Heart left ventricle (tissue), 16 donors: ENCODE results near the gene TRIM22. TPM values are rescaled to one million over a fixed set of nuclear protein-coding genes. Genes with fewer than 3 reads are reported as not detected.

Experiments used
- ATAC-seq, 4 donors: fragments of 200-7000 bp; cut with Tn5 transposase; one replicate each; pipeline ENCODE4 v1.9.1; 2020 to 2022; ENCODE audit warnings: moderate library complexity in 4 of 4, mild to moderate bottlenecking in 3 of 4, moderate number of reproducible peaks in 1 of 4
- DNase-seq, 5 donors: peaks; one replicate each; pipeline ENCODE4 v3.0.0-alpha.2; 2020
- H3K27ac ChIP-seq, 12 donors: fragments of 200-600 bp; sonication (generic) in 4 of 12; one replicate each; pipeline versions ENCODE4 v1.5.0 to v1.8.0; 2016 to 2022; ENCODE audit warnings: mild to moderate bottlenecking in 2 of 12
- H3K27me3 ChIP-seq, 9 donors: fragments of 200-600 bp; sonication (generic) in 2 of 9; one replicate each; pipeline versions ENCODE4 v1.5.1 to v1.8.0; 2016 to 2022; ENCODE audit warnings: mild to moderate bottlenecking in 3 of 9
- H3K36me3 ChIP-seq, 9 donors: fragments of 200-600 bp; sonication (generic) in 2 of 9; one replicate each; pipeline versions ENCODE4 v1.5.0 to v1.8.0; 2018 to 2022; ENCODE audit warnings: mild to moderate bottlenecking in 2 of 9
- H3K4me1 ChIP-seq, 12 donors: fragments of 200-600 bp; sonication (generic) in 4 of 12; one replicate each; pipeline versions ENCODE4 v1.5.0 to v1.8.0; 2016 to 2022; ENCODE audit warnings: mild to moderate bottlenecking in 3 of 12
- H3K4me3 ChIP-seq, 12 donors: fragments of 200-600 bp; sonication (generic) in 4 of 12; one replicate each; pipeline versions ENCODE4 v1.5.0 to v1.8.0; 2017 to 2022; ENCODE audit warnings: mild to moderate bottlenecking in 9 of 12, moderate library complexity in 4 of 12
- H3K9me3 ChIP-seq, 12 donors: fragments of 200-600 bp; sonication (generic) in 4 of 12; one replicate each; pipeline versions ENCODE4 v1.5.0 to v1.8.0; 2016 to 2022; ENCODE audit warnings: mild to moderate bottlenecking in 1 of 12
- CTCF ChIP-seq, 12 donors: fragments of 200-600 bp; sonication (generic) in 4 of 12; IDR thresholded peaks; one replicate each; pipeline versions ENCODE4 v1.5.0 to v1.8.0; 2018 to 2022; ENCODE audit warnings: antibody characterized with exemption in 12 of 12, mild to moderate bottlenecking in 5 of 12
- POLR2A ChIP-seq, 2 donors: fragments of 450-650 bp; IDR thresholded peaks; one replicate each; pipeline ENCODE4 v1.6.1; 2017; ENCODE audit warnings: antibody characterized with exemption in 2 of 2, mild to moderate bottlenecking in 2 of 2, moderate library complexity in 2 of 2
- WGBS, 4 donors: extraction: QIAGEN DNeasy Blood & Tissue Kit in 2 of 4; methylation state at CpG; one replicate each; pipeline versions ENCODE4 v1.1.5 to v1.1.7; 2013 to 2018; 5-methylcytosine and 5-hydroxymethylcytosine counted together
- intact Hi-C, 10 donors: fragments of 100-400 bp; cut with DNase I; formaldehyde crosslinking; loops; one replicate each; pipeline versions ENCODE4 v1.11.1 to v1.14.2; 2022
- polyA plus RNA-seq, 2 donors: library from polyadenylated mRNA; stranded (reverse); fragments of 200-250 nt; gene quantifications; one replicate each; pipeline ENCODE4 v1.2.3, GENCODE V29; 2013
- total RNA-seq, 9 donors: library from RNA; depleted of rRNA in 2 of 9; stranded (reverse); fragments of >200 nt in 2 of 9; fragmentation: NEBNext Ultra II Directional in 3 of 9; extraction: Animal tissue kit (Norgen Biotek cat#: 25700) in 3 of 9; gene quantifications; one replicate each; pipeline versions ENCODE4 v1.1.0 to v1.2.4, GENCODE V29; 2016 to 2023
- donor health status: ischemic (EF 13 %, LVEDD 7.1; RV severe dilation, severe dysfunction).
- donor health status: healthy with polysubstance abuse.
- donor health status: DM: no; HTN: yes; CAD: no.
- donor health status: DM: no; HTN: no; CAD: no.
- donor health status: ischemic (EF 25% LVEDD 6.9; RV normal size, moderate dysfunction).
- donor health status: ischemic (EF 25% LVEDD 5.7; RV mildly dilated, moderate dysfunction).
- donor health status: healthy.
- donor health status: DM: yes; HTN: yes; CAD: no.
- donor health status: ischemic (EF 35%, LVEDD 5.7; RV mildly dilated, moderate dysfunction).
- donor health status: nonischemic (EF 11% LVEDD 7.7; RV severe dilation, severe dysfunction).
- donor health status: DM: yes; HTN: yes; CAD: no.
- donor health status: PGD.
- donor health status: ischemic (EF 29% LVEDD 5.4; RV normal size, mild dysfunction).
- donor health status: nonischemic (EF 23%, LVEDD 6.1; RV moderate dilation, normal function).

Gene TRIM22
- total and polyA plus RNA-seq, 11 donors: 9.2 to 83.0 (median 12.7) TPM

GRCh38 chr11:5701055-5701577, 11.5 kb downstream of the TRIM22 start:
- DNase-seq: no peak
- no peak for ATAC-seq
- peaks cover 0 to 94% (median 70%) of the 10 kb centered on the region in 9 donors for H3K36me3 ChIP-seq
- no peaks in the 10 kb centered on the region for H3K9me3 ChIP-seq
- no peak for TF ChIP-seq CTCF (IDR thresholded peaks at IDR 0.05)
- no peak for TF ChIP-seq POLR2A (IDR thresholded peaks at IDR 0.05)
- 53 to 87% (median 69%) methylated on average over 3 of the region's 3 CpGs for WGBS, 4 donors
- no peaks in the 10 kb centered on the region for H3K27me3 ChIP-seq
- no peak overlapping the region for H3K4me3 ChIP-seq
- peaks cover 0 to 4% (median 0%) of the 10 kb centered on the region in 12 donors for H3K4me1 ChIP-seq
- intact Hi-C loops: loop anchor here in 1 of 10 donors (10.0 kb wide), 1 partner anchor 106 kb away; the partner anchor contains the start of gene TRIM6
- H3K27ac ChIP-seq: peak overlapping the region in 2 of 12 donors; percentile 1 to 51

DNA sequence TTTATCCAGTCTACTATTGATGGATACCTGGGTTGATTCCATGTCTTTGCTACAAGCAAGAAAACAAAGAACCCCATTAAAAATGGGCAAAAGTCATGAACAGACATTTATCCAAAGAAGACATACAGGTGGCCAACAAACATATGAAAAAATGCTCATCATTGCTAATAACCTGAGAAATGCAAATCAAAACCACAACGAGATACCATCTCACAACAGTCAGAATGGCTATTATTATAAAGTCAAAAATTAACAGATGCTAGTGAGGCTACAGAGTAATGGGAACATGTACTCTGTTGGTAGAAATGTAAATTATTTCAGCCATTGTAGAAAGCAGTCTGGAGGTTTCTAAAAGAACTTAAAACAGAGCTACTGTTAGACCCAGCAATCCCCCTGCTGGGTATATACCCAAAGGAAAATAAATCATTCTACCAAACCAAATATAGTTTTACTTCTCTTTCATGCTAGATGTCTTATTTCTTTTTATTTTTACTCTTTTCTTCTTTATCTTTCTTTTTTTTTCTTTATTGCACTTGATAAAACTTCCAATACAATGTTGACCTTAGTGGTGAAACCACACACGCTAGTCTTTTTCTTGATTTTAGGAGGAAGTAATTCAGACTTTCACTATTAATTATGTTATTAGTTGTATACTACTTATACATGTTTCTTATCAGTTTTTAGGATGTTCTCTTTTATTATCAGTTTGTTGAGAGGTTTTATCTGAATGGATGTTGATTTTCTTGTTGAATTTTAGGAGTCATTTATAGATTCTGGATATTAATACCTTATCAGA, 14.3 kb downstream of the TRIM22 start:
- Histone ChIP-seq H3K4me1 (peaks cover 0 to 4% (median 0%) of the 10 kb centered on the region in 12 donors), H3K27me3 (no peaks in the 10 kb centered on the region), H3K9me3 (no peaks in the 10 kb centered on the region), H3K4me3 (no peak overlapping the region), H3K27ac (no peak overlapping the region), H3K36me3 (peaks cover 0 to 96% (median 71%) of the 10 kb centered on the region in 9 donors)
- no peak for ATAC-seq
- no peak for TF ChIP-seq CTCF (IDR thresholded peaks at IDR 0.05)
- no peak for TF ChIP-seq POLR2A (IDR thresholded peaks at IDR 0.05)
- no peak for DNase-seq
- intact Hi-C loops: loop anchor here in 1 of 10 donors (10.0 kb wide), 1 partner anchor 109 kb away; the partner anchor contains the start of gene TRIM6
- WGBS, 4 donors: 89 to 95% (median 92%) methylated on average over 2 of the region's 2 CpGs

DNA sequence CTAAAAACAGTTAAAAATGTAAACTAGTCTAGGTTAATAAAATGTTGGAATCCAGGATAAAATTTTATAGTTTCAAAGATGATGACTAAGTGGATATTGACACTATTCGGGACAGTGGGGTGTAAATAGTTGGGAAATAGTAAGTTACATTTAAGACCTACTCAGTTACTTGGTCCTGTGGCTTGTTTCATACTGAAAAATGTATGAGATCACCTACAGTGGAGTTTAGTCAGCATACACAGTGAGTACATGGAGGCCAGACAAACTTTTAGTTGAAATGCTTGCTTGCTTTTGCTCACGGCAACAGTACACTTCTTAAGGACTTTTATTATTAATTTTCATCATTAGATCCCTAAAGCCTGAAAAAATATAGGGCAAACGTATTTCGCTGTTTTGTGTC, 16.1 kb downstream of the TRIM22 start:
- intact Hi-C loops: loop anchor here in 1 of 10 donors (10.0 kb wide), 1 partner anchor 111 kb away; the partner anchor contains the start of gene TRIM6
- 82 to 96% (median 93%) methylated on average over 4 of the region's 4 CpGs for WGBS, 4 donors
- Histone ChIP-seq H3K9me3 (no peaks in the 10 kb centered on the region), H3K27ac (no peak overlapping the region), H3K36me3 (peaks cover 0 to 99% (median 77%) of the 10 kb centered on the region in 9 donors), H3K4me1 (no peaks in the 10 kb centered on the region), H3K27me3 (no peaks in the 10 kb centered on the region), H3K4me3 (no peak overlapping the region)
- no peak for ATAC-seq
- no peak for DNase-seq
- TF ChIP-seq POLR2A (IDR thresholded peaks at IDR 0.05): no peak
- no peak for TF ChIP-seq CTCF (IDR thresholded peaks at IDR 0.05)

DNA sequence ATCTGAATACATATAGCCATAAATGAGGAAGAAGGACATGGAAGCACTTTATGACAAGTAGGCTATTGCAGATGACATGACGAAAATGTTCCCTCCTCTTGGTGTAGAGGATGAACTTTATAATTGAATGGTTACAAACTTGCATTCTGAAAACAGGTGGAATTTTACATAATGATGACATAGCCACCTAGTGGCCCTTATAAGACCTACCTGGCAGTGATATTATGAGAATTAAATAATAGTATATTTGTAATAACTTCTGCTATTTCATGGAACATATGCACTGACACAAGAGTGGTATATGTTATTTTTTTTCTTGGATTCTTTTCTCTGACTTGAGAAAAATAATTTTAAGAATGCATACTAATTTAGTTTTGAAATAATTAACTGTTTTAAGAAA, 22.9 kb downstream of the TRIM22 start:
- TF ChIP-seq POLR2A (IDR thresholded peaks at IDR 0.05) (no peak), CTCF (IDR thresholded peaks at IDR 0.05) (peak in 10 of 12 donors; percentile 12 to 35 (median 21))
- Histone ChIP-seq H3K9me3 (peaks cover 0 to 9% (median 0%) of the 10 kb centered on the region in 12 donors), H3K36me3 (peaks cover 0 to 47% (median 22%) of the 10 kb centered on the region in 9 donors), H3K4me3 (no peak overlapping the region), H3K27me3 (no peaks in the 10 kb centered on the region), H3K4me1 (no peaks in the 10 kb centered on the region), H3K27ac (no peak overlapping the region)
- WGBS, 4 donors: 80 to 94% (median 87%) methylated on average over 1 of the region's 1 CpG
- DNase-seq (no peak), ATAC-seq (no peak)
- intact Hi-C loops: no loop called here
